HG03103 (cell line): ENCODE results near the gene ENOX2.
A peak's percentile ranks its signal among the peaks of the same experiment; 100 is the strongest.
"Not testable (repeated sequence)": the region's sequence is repeated elsewhere in the genome, so short reads cannot be mapped to it uniquely, and the experiment has no call there.

Experiments used
- ATAC-seq: cut with Tn5 transposase; IDR thresholded peaks from one replicate; pipeline ENCODE4 v1.9.1; 2021; ENCODE audit warnings: low read depth; ENCODE audit not compliant: unreplicated experiment

ENOX2 gene

GRCh38 chrX:130714135-130714534 is 188.9 kb downstream of the ENOX2 start:
- ATAC-seq: no peak

- not testable (repeated sequence) for ATAC-seq
These were observed 193.8 kb downstream of the ENOX2 start for GRCh38 chrX:130709178-130709577.

- ATAC-seq: no peak
These were observed 197.4 kb downstream of the ENOX2 start for GRCh38 chrX:130705591-130705990.

- ATAC-seq: no peak
These were observed 198.7 kb downstream of the ENOX2 start for GRCh38 chrX:130704053-130705038.

GRCh38 chrX:130702867-130703707 is 199.9 kb downstream of the ENOX2 start:
- no peak for ATAC-seq

GRCh38 chrX:130700629-130701028 is 202.4 kb downstream of the ENOX2 start:
- no peak for ATAC-seq

GRCh38 chrX:130699618-130700017 is 203.4 kb downstream of the ENOX2 start:
- ATAC-seq: no peak

- ATAC-seq: no peak
These were observed 206.5 kb downstream of the ENOX2 start for GRCh38 chrX:130696542-130696941.

GRCh38 chrX:130695931-130696330 is 207.1 kb downstream of the ENOX2 start:
- ATAC-seq: no peak

GRCh38 chrX:130694983-130695382 is 208.0 kb downstream of the ENOX2 start:
- ATAC-seq: no peak

GRCh38 chrX:130691576-130691975 is 211.4 kb downstream of the ENOX2 start:
- ATAC-seq: no peak

- ATAC-seq: no peak
These were observed 214.6 kb downstream of the ENOX2 start for GRCh38 chrX:130688360-130688759.

GRCh38 chrX:130682990-130683389 is 220.0 kb downstream of the ENOX2 start:
- peak; percentile 71 for ATAC-seq

GRCh38 chrX:130680164-130681035 is 222.6 kb downstream of the ENOX2 start:
- ATAC-seq: no peak

- no peak for ATAC-seq
These were observed 226.1 kb downstream of the ENOX2 start for GRCh38 chrX:130676861-130677260.

- ATAC-seq: no peak
These were observed 230.8 kb downstream of the ENOX2 start for GRCh38 chrX:130672214-130672613.

- no peak for ATAC-seq
These were observed 233.8 kb downstream of the ENOX2 start for GRCh38 chrX:130669233-130669632.

GRCh38 chrX:130665263-130665662 is 237.7 kb downstream of the ENOX2 start:
- no peak for ATAC-seq

- ATAC-seq: no peak
These were observed 244.7 kb downstream of the ENOX2 start for GRCh38 chrX:130658310-130658709.

- no peak for ATAC-seq
These were observed 248.5 kb downstream of the ENOX2 start for GRCh38 chrX:130654409-130654950.
